Measurements from ENCODE around the gene CISH.
A peak's percentile ranks its signal among the peaks of the same experiment; 100 is the strongest.

The CISH gene

DNA sequence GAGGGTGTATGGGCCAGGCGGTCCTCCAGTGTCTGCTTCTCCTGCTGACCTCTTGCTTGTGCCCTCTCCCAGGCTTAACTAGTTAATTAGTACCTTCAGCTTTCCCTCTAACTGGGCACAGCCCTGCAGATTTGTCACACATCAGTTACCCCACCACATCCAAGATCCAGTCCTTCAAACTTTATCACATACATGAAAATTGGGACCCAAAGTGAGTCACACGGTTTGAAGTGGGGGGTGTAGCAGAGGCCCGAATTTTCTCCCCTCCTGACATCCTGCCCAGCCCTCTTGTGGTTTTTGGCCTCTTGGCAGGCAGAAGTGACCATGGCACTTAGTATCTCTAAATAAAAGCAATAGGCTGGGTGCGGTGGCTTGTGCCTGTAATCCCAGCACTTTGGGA is 9.2 kb upstream of the CISH start:
- Histone ChIP-seq H3K27ac (ENCODE audit: low read length) (peak overlapping the region; percentile 77), H3K79me2 (ENCODE audit: insufficient read depth, low read length) (peaks cover 92% of the 10 kb centered on the region), H3K4me2 (ENCODE audit: insufficient read depth, low read length) (peak overlapping the region; percentile 92), H3K27me3 (ENCODE audit: insufficient read depth, low read length, poor library complexity) (no peaks in the 10 kb centered on the region), H4K20me1 (ENCODE audit: insufficient read depth, low read length) (peaks cover 19% of the 10 kb centered on the region), H3K9ac (ENCODE audit: low read depth, low read length) (peak overlapping the region; percentile 93), H3K9me3 (ENCODE audit: insufficient read depth, low read length, severe bottlenecking) (no peaks in the 10 kb centered on the region), H2AFZ (ENCODE audit: low read depth, low read length) (no peak overlapping the region), H3K36me3 (ENCODE audit: insufficient read depth, low read length) (peaks cover 69% of the 10 kb centered on the region), H3K4me1 (ENCODE audit: insufficient read depth, low read length) (peaks cover 90% of the 10 kb centered on the region), H3K4me3 (ENCODE audit: low read depth in 1 of 2, low read length in 2 of 2) (peak overlapping the region in 1 of 2 experiments; percentile 56; a peak in 2 of 4 replicates)
- no peak for DNase-seq
- no peak for TF ChIP-seq EZH2 (IDR thresholded peaks at IDR 0.05; ENCODE audit: borderline replicate concordance, low read depth, low read length, severe bottlenecking)
- TF ChIP-seq CTCF (IDR thresholded peaks at IDR 0.05; ENCODE audit: borderline replicate concordance, extremely low read depth, low read length, poor library complexity, severe bottlenecking), result no peak
- ATAC-seq (ENCODE audit: insufficient read depth, low read depth), result no peak

DNA sequence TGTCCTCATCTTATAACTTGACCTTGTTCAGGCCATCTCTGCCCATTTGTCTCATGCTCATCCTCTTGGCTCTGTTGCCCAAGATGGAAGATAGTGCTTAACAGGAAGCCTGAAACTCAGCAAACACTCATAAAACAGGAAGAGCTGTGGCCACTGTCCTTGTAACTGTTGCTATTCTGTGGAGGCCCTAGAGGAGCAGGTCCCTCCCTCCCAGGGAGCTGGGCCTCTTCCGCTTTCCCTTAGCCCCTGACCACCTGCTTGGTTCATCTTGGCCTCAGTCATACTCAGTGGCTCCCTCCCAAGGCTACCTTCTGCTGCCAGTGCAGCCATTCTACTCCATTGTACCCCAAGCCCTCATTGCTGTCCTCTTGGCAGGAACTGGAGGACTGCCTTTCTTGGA is 8.8 kb upstream of the CISH start:
- Histone ChIP-seq H3K36me3 (ENCODE audit: insufficient read depth, low read length) (peaks cover 65% of the 10 kb centered on the region), H3K4me3 (ENCODE audit: low read depth in 1 of 2, low read length in 2 of 2) (peak overlapping the region in 1 of 2 experiments; percentile 56; a peak in 2 of 4 replicates), H3K4me1 (ENCODE audit: insufficient read depth, low read length) (peaks cover 90% of the 10 kb centered on the region), H3K27ac (ENCODE audit: low read length) (peak overlapping the region; percentile 77), H2AFZ (ENCODE audit: low read depth, low read length) (no peak overlapping the region), H3K79me2 (ENCODE audit: insufficient read depth, low read length) (peaks cover 92% of the 10 kb centered on the region), H4K20me1 (ENCODE audit: insufficient read depth, low read length) (peaks cover 21% of the 10 kb centered on the region), H3K27me3 (ENCODE audit: insufficient read depth, low read length, poor library complexity) (no peaks in the 10 kb centered on the region), H3K9me3 (ENCODE audit: insufficient read depth, low read length, severe bottlenecking) (no peaks in the 10 kb centered on the region), H3K9ac (ENCODE audit: low read depth, low read length) (peak overlapping the region; percentile 93), H3K4me2 (ENCODE audit: insufficient read depth, low read length) (peak overlapping the region; percentile 92)
- TF ChIP-seq EZH2 (IDR thresholded peaks at IDR 0.05; ENCODE audit: borderline replicate concordance, low read depth, low read length, severe bottlenecking) (no peak), CTCF (IDR thresholded peaks at IDR 0.05; ENCODE audit: borderline replicate concordance, extremely low read depth, low read length, poor library complexity, severe bottlenecking) (no peak)
- ATAC-seq (ENCODE audit: insufficient read depth, low read depth) (no peak), DNase-seq (peak; percentile 48)

GRCh38 chr3:50617911-50618481 is 6.4 kb upstream of the CISH start:
- Histone ChIP-seq H3K27ac (ENCODE audit: low read length) (peak overlapping the region; percentile 83), H2AFZ (ENCODE audit: low read depth, low read length) (peak overlapping the region; percentile 62; the same call in 1 of the 2 replicates), H3K9me3 (ENCODE audit: insufficient read depth, low read length, severe bottlenecking) (no peaks in the 10 kb centered on the region), H3K27me3 (ENCODE audit: insufficient read depth, low read length, poor library complexity) (no peaks in the 10 kb centered on the region), H3K9ac (ENCODE audit: low read depth, low read length) (peak overlapping the region; percentile 93), H3K36me3 (ENCODE audit: insufficient read depth, low read length) (peaks cover 68% of the 10 kb centered on the region), H3K4me3 (ENCODE audit: low read depth in 1 of 2, low read length in 2 of 2) (peak overlapping the region; percentile 48 to 67), H4K20me1 (ENCODE audit: insufficient read depth, low read length) (peaks cover 22% of the 10 kb centered on the region), H3K4me1 (ENCODE audit: insufficient read depth, low read length) (peaks cover 90% of the 10 kb centered on the region), H3K79me2 (ENCODE audit: insufficient read depth, low read length) (peaks cover 92% of the 10 kb centered on the region), H3K4me2 (ENCODE audit: insufficient read depth, low read length) (peak overlapping the region; percentile 92)
- ATAC-seq (ENCODE audit: insufficient read depth, low read depth) (peak; percentile 18), DNase-seq (peak; percentile 76)
- TF ChIP-seq CTCF (IDR thresholded peaks at IDR 0.05; ENCODE audit: borderline replicate concordance, extremely low read depth, low read length, poor library complexity, severe bottlenecking) (no peak), EZH2 (IDR thresholded peaks at IDR 0.05; ENCODE audit: borderline replicate concordance, low read depth, low read length, severe bottlenecking) (no peak)
